Measurements from ENCODE around the gene UCN3.

The UCN3 gene, protein sequence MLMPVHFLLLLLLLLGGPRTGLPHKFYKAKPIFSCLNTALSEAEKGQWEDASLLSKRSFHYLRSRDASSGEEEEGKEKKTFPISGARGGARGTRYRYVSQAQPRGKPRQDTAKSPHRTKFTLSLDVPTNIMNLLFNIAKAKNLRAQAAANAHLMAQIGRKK

DNA sequence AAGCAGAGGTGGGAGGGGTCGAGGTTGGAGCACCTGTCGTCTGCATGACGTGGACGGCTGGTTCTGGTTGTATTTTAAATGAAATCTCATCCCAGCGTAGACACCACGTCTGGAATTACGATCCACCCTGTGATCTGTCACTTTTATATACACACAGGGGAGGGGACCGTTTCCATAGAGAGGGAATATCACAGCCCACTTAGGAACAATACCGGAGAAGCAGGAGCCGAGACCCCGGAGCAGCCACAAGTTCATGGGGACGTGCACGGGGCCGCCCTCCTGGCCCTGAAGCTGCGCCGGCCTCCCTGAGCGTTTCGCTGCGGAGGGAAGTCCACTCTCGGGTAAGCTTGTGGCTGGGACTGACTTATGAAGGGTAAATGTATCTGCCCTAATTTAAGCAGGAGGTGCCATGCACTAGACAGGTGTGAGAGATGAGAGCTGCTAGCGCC is at the start of gene UCN3:
Gene UCN3, plus strand, starts transcription at position 77 of the 449 bp plus-strand sequence. CDS start 8,755 bp downstream, outside the sequence.
- no peak for DNase-seq

DNA sequence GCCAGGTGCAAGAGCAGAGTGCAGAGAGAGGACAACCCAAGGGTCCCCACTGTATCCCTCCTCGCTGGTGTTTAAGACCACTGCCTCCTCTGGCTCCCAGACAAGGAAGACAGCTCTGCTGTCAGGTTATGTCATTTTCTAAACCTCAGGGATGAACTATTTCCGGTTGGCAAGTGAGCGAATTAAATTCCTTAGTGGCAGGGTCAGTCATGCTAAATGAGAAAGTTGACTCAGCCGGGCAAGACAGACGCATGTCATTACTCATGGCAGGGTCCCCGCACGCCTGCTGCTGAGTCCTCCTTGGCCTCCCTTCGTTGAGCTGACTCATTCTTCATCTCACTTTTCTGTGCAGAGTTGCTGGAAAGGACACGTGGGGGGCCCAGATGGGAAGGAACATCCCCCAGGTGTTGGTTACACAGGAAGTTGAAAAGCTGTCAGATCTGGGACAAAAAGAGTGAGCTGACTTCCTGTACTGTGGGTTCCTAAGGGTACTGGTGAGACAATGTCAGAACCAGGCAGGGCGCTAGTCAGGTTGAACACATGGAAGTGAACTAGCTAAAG is 47.1 kb upstream of the UCN3 start:
- DNase-seq: peak; percentile 31

DNA sequence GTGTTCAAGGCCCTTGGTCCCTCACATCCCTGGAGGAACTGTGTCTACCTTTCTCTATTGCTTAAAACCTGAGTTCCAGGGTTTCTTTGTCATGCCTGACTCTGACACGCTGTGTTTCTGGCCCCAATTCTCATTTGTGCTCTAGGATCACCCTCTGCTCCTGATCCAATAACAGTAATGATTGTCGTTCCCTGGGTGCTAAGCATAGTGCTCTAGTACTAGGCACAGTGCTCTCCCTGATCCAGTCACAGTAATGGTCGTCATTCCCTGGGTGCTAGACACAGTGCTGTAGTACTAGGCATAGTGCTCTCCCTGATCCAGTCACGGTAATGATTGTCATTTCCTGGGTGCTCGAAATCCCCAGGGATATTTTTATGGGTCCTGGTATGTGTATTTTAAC is 46.6 kb upstream of the UCN3 start:
- no peak for DNase-seq

- no peak for DNase-seq
These were observed 44.9 kb upstream of the UCN3 start for GRCh38 chr10:5319863-5320262.

DNA sequence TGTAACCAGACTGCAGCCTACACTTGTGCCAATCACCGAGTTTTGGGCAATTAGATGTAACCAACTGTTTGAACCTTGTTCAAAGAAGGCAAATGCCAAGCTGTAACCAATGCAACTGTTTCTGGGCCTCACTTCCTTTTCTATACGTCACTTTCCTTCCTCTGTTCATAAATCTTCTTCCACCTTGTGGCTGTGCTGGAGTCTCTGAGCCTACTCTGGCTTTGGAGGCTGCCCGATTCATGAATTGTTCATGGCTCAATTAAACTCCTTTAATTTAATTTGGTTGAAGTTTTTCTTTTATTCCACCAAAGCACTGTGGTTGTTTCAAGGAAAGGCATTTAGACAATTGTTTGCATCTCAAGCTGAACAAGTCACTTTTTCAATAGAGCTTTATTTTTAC is 43.5 kb upstream of the UCN3 start:
- DNase-seq: no peak

GRCh38 chr10:5323446-5323845 is 41.3 kb upstream of the UCN3 start:
- no peak for DNase-seq

DNA sequence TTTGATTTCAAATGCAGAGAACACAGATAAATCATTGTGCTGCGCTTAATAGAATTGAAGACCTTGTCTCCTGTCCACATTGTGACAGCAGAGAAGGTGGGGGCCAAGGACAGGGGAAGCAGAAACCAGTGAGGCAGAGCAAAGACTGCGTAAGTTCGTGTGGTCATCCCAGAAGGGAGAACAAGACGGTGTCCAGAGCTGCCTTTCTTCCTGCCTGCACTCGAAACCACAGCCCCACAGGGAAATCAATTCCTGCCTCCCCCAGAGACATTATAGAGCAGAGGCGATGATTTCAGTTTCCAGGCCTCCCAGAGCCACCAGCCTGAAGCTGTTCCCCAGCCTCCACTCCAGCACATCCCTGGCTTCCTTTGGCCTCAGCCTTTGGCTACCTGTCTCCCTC is 39.7 kb upstream of the UCN3 start:
- no peak for DNase-seq

DNA sequence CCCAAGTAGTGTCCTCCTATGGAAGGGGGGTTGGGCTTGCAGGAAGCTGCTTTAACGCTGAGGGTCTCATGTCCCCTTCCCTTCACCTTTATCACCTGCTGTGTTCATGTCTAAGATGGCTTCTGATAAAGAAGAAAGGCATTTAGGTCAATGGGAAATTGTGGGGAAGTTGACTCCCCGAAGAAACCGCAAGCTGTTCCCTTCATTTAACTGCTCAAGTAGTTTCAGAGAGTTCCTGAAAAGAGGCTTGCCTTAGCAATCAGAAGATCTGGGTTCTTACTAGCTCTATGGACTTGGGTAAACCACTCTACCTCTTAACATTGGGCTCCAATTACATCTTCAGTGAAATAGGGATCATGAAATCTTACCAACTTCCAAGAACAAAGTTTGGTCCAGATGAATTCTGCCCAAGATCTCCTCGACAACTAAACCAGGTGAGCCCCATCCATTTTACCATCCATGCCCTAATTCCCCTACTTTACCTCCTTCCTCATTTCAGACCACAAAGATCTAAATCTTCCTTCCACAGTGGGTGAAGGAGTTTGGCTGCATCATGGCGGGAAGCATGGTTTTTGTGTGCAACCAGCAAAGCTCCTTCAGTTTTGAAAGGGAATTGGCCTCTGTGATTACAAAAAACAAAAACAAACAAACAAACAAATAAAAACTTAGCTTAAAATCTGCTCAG is 30.4 kb upstream of the UCN3 start:
- no peak for DNase-seq

GRCh38 chr10:5338010-5338409 is 26.8 kb upstream of the UCN3 start:
- no peak for DNase-seq

DNA sequence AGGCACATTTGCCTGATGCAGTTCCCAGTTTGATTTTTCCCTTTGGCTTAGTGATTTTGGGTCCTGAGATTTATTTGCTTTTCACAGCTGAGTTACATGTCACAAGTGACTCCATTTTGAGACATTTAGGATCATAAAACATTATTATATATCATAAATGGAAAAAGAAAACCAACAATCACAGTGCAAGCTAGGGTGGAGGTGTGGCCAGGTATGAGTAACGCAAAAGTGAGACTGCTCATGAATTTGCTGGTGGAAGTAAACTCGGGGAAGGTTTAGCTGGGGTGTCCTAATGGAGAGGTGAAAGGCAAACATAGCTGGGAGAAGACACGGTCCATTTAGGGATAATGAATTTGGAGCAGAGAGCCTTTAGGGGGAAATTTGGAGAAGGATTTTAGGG is 21.7 kb upstream of the UCN3 start:
- no peak for DNase-seq

- no peak for DNase-seq
These were observed 21.2 kb upstream of the UCN3 start for GRCh38 chr10:5343561-5343960.

- no peak for DNase-seq
These were observed 20.8 kb upstream of the UCN3 start for GRCh38 chr10:5343979-5344378.

GRCh38 chr10:5344746-5345145 is 20.0 kb upstream of the UCN3 start:
- DNase-seq: no peak

GRCh38 chr10:5346881-5347280 is 17.9 kb upstream of the UCN3 start:
- DNase-seq: no peak

DNA sequence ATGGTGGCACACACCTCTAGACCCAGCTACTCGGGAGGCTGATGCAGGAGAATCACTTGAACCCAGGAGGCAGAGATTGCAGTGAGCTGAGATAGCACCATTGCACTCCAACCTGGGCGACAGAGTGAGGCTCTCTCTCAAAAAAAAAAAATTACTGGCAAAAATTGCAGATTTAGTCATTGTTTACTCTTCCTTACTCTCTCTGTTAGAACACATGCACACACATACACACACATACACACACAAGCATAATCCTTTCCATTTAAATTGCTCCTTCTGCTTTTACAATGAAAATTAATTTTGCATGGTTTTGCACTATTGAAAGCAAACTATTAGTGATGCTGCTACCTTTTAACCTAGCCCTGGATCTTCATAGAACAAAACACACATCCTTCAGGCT is 15.4 kb upstream of the UCN3 start:
- no peak for DNase-seq

DNA sequence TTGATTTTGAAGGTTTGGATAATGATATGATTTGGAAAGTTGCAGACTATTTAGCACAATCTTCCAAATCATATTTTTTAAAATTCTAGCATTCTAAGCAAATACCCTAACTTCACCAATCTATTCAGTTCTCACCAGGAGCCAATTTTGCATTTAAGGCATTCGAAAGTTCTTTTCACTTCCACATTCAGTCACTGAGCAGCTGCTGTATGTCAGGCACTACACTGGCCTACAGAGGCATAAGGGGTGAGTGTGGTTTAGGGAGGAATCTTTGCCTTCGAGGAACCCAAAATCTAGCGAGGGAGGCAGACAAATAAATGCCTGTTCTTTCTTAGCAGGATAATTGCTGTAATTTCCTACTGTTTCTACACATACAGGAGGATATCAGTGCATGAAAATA is 10.7 kb upstream of the UCN3 start:
- no peak for DNase-seq

GRCh38 chr10:5355594-5356301 is 9.0 kb upstream of the UCN3 start:
- no peak for DNase-seq

DNA sequence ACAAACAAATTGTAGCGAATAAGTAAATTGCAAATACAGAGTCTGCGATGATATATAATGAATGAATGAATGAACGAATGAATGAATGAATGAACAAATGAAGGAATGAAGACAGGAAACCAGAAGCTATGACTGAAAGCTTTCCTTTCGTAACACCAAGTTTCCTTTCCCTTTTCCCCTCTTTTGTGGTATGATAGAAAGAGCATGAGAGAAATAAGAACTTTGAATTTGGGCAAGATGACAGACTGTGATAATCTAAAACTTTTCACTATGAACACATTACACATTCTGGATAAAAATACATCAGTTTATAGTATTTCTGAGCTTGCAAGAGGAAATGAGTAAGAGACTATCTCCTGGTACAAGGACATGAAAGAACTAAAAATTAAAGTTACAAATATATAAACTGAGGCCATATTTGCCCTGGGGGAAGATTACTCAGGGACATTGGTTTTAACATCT is 8.4 kb upstream of the UCN3 start:
- no peak for DNase-seq

DNA sequence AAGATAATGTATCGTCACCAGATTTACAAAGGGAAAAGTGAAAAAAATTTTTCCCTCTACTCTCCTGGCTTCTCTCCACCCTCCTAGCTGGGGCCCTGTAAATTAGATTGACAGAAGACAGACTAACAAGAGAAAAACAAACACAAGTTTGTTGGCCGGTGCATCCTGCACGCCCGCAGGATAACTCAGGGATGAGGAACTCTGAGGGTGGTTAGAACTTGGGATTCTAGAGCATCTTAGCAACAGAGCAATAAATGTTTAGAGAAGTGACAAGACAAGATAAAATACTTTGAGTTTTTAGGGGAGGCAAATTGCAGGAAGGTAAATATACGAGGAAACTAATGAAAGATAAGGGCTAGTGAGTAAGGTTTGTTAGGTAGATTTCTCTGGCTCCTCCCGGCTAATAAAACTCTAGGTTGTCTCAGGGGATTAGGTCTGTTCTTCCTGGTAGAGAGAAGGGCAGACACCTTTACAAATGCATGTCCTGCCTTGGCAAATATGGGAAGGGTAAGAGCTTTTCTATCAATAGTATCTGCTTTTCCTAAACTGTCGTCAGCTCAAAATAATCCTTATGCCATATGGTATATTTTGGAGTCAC is 4.3 kb upstream of the UCN3 start:
- no peak for DNase-seq

DNA sequence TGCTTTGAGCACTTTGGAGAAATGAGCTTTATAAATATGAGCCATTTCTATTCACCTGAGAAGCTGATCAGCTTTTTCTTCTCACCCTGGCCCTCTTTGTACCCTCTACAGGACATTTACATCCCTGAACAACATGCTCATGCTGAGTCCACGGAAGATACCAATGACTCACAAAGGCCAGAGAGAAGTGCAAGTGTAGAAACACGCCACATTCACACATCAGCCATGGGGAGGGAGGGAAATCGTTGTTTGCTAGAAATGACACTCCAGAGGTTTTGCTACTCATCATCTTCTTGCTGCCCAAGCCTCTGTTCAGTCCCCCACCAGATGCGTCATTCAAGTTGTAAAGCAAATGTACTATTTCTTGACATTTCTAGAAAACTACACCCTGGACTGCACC is 2.8 kb upstream of the UCN3 start:
- DNase-seq: no peak

- DNase-seq: no peak
These were observed 1.9 kb upstream of the UCN3 start for GRCh38 chr10:5362873-5363272.

DNA sequence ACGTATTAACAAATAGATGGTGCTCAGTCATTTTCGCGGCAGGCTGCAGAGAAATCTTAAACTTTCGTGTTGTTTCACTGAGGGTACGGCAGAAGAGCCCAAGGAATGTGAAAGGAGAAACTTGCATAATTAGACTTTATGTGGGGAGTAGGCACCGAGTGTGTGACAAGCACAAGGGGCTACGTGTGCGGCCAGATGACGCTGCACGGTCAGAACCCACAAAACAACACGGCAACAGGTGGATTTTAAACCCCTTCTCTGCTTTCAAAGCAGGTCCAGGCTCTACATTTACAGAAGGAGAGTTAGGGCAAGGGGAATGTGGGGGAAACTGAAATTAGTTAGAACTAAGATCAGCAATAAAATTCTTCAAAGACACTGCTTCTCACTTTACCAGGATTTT is 392 bp upstream of the UCN3 start:
- no peak for DNase-seq

DNA sequence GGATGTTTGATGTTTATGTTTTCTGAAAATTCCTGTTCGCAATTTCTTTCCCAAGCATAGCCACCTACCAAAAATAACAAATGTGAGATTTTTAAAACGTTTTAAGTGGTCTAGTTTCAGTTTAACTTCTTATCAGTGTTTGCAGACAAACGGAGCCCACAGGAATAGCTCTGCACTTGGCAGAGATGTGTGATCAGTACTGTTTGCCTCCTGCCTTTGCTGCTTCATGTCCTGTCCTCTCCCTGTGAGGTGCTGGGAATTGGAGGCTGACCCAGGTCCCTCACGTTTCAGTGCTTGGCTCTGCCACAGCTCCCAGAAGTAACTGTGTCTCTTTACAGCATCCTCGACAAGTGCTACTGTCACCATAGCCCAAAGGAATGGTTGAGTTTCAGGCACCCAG is 1.2 kb downstream of the UCN3 start:
- no peak for DNase-seq

All from activated gamma-delta T cell treated with Interleukin-2 at 50 U/mL for 16 hours (primary cell).